Esophagus squamous epithelium (tissue), 5 donors: ENCODE data around the gene CEP85L. TPM values are rescaled to one million over a fixed set of nuclear protein-coding genes. Genes with fewer than 3 reads are reported as not detected.

Experiments
- DNase-seq: peaks from one replicate; lab custom pipeline; 2025; lab: John Stamatoyannopoulos, UW
- H3K27ac ChIP-seq, 4 donors: fragments of 200-600 bp; sonication (generic); one replicate each; pipeline ENCODE4 v1.5.1; 2016 to 2019; ENCODE audit warnings: mild to moderate bottlenecking in 1 of 4
- H3K27me3 ChIP-seq, 4 donors: fragments of 200-600 bp; sonication (generic); 1 replicate in 3 of 4; 2 replicates in 1 of 4; pipeline versions ENCODE4 v1.5.1 to v1.6.0; 2017 to 2021; ENCODE audit warnings: antibody characterized with exemption in 1 of 4
- H3K36me3 ChIP-seq, 3 donors: fragments of 200-600 bp; sonication (generic); one replicate each; pipeline ENCODE4 v1.5.1; 2016 to 2019
- H3K4me1 ChIP-seq, 3 donors: fragments of 200-600 bp; sonication (generic); one replicate each; pipeline ENCODE4 v1.5.1; 2017 to 2019
- H3K4me3 ChIP-seq, 4 donors: fragments of 200-600 bp; sonication (generic); 1 replicate in 3 of 4; 2 replicates in 1 of 4; pipeline ENCODE4 v1.5.1; 2016 to 2019; ENCODE audit warnings: mild to moderate bottlenecking in 2 of 4, moderate library complexity in 1 of 4
- H3K9me3 ChIP-seq, 3 donors: fragments of 200-600 bp; sonication (generic); one replicate each; pipeline ENCODE4 v1.5.1; 2016 to 2019
- POLR2A ChIP-seq, 4 donors: fragments of 450-650 bp; IDR thresholded peaks; one replicate each; pipeline ENCODE4 v1.6.1; 2017; ENCODE audit warnings: antibody characterized with exemption in 4 of 4, mild to moderate bottlenecking in 4 of 4, moderate library complexity in 3 of 4
- WGBS, 2 donors: methylation state at CpG; one replicate each; pipeline ENCODE4 v1.1.5; 2018; 5-methylcytosine and 5-hydroxymethylcytosine counted together
- intact Hi-C: fragments of 100-400 bp; cut with DNase I; formaldehyde crosslinking; loops from one replicate; pipeline ENCODE4 v1.15.0; 2022
- total RNA-seq, 4 donors: library from RNA; depleted of rRNA; stranded (reverse); fragments of >200 nt; gene quantifications; one replicate each; pipeline ENCODE4 v1.1.0, GENCODE V29; 2016
- TF ChIP-seq, protein P1 (sequence below), 6 experiments: fragments of 450-650 bp in 4 of 6; fragments of 200-600 bp in 2 of 6; sonication (generic) in 2 of 6; IDR thresholded peaks; one replicate each; pipeline ENCODE4 v1.5.1; 2016 to 2019; ENCODE audit warnings: antibody characterized with exemption in 6 of 6, mild to moderate bottlenecking in 4 of 6, moderate library complexity in 4 of 6
- donor health status: DM: yes; HTN: yes; CAD: no.

CEP85L gene
- total RNA-seq, 4 donors from 2014 or later, result 1.3 to 9.2 (median 5.3) TPM

- intact Hi-C loops, result no loop called here
- Histone ChIP-seq H3K4me1 (peaks cover 0 to 15% (median 11%) of the 10 kb centered on the region in 3 donors), H3K36me3 (no peaks in the 10 kb centered on the region), H3K4me3 (no peak overlapping the region), H3K27me3 (no peaks in the 10 kb centered on the region), H3K27ac (peak overlapping the region in 1 of 4 donors; percentile 47), H3K9me3 (no peaks in the 10 kb centered on the region)
- WGBS, 2 donors, result 81 to 87% methylated on average over 3 of the region's 3 CpGs
- no peak for DNase-seq
- TF ChIP-seq, protein P1, sequence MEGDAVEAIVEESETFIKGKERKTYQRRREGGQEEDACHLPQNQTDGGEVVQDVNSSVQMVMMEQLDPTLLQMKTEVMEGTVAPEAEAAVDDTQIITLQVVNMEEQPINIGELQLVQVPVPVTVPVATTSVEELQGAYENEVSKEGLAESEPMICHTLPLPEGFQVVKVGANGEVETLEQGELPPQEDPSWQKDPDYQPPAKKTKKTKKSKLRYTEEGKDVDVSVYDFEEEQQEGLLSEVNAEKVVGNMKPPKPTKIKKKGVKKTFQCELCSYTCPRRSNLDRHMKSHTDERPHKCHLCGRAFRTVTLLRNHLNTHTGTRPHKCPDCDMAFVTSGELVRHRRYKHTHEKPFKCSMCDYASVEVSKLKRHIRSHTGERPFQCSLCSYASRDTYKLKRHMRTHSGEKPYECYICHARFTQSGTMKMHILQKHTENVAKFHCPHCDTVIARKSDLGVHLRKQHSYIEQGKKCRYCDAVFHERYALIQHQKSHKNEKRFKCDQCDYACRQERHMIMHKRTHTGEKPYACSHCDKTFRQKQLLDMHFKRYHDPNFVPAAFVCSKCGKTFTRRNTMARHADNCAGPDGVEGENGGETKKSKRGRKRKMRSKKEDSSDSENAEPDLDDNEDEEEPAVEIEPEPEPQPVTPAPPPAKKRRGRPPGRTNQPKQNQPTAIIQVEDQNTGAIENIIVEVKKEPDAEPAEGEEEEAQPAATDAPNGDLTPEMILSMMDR (IDR thresholded peaks at IDR 0.05), result no peak
- no peak for TF ChIP-seq POLR2A (IDR thresholded peaks at IDR 0.05)
Observed at GRCh38 chr6:118656847-118657451, 5.6 kb upstream of the CEP85L start.

DNA sequence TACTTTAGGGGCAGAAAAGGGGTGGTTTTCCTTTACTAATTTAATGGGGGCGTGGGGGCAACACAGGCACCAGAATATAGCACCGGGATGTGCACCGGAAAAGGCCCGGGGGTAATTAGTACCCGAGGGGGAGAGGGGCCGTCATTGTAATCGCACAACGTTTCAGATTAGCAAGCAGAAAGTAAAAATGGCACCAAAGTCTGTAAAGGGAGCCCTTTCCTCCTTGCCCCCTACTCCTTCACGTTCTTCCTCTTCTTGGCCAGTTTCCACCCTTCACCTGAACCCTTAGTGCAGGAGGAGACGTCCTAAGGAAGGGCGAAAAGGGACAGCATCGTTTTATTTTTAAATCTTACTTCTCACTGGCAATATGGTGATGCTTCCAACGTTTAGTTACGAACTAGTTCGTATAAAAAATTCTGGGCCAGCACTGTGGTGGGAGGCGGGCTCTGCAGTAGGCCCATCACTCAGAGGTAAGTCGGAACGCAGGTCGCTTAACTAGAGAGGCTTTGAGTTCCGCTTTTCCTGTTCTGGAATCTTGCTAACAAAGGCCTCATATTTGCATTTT is 742 bp upstream of the CEP85L start:
- H3K36me3 ChIP-seq, result no peaks in the 10 kb centered on the region
- peaks cover 0 to 34% (median 0%) of the 10 kb centered on the region in 3 donors for H3K4me1 ChIP-seq
- no peak for DNase-seq
- 56% methylated on average over 16 to 20 of the region's 20 CpGs for WGBS, 2 donors
- intact Hi-C loops, result no loop called here
- peak overlapping the region; percentile 66 to 90 (median 74) for H3K4me3 ChIP-seq
- H3K27me3 ChIP-seq, result peaks cover 0 to 7% (median 0%) of the 10 kb centered on the region in 4 donors
- no peaks in the 10 kb centered on the region for H3K9me3 ChIP-seq
- TF ChIP-seq, protein P1 (IDR thresholded peaks at IDR 0.05), result no peak
- no peak for TF ChIP-seq POLR2A (IDR thresholded peaks at IDR 0.05)
- peak overlapping the region; percentile 86 to 98 (median 94) for H3K27ac ChIP-seq

- peak overlapping the region; percentile 66 to 90 (median 74) for H3K4me3 ChIP-seq
- peak in 2 of 4 donors; percentile 31 to 44 for TF ChIP-seq POLR2A (IDR thresholded peaks at IDR 0.05)
- TF ChIP-seq, protein P1 (IDR thresholded peaks at IDR 0.05), result peak in 2 of 6 experiments; percentile 36 to 45
- no peak for DNase-seq
- peak overlapping the region; percentile 86 to 98 (median 94) for H3K27ac ChIP-seq
- no peaks in the 10 kb centered on the region for H3K36me3 ChIP-seq
- H3K27me3 ChIP-seq, result peaks cover 0 to 7% (median 0%) of the 10 kb centered on the region in 4 donors
- H3K9me3 ChIP-seq, result no peaks in the 10 kb centered on the region
- 0% methylated on average over 3 of the region's 80 CpGs; no CpG with 5 or more reads in 1 of the 2 donors for WGBS, 2 donors
- H3K4me1 ChIP-seq, result peaks cover 0 to 34% (median 0%) of the 10 kb centered on the region in 3 donors
- intact Hi-C loops, result no loop called here
Observed at GRCh38 chr6:118650582-118651281, 659 bp downstream of the CEP85L start.

DNA sequence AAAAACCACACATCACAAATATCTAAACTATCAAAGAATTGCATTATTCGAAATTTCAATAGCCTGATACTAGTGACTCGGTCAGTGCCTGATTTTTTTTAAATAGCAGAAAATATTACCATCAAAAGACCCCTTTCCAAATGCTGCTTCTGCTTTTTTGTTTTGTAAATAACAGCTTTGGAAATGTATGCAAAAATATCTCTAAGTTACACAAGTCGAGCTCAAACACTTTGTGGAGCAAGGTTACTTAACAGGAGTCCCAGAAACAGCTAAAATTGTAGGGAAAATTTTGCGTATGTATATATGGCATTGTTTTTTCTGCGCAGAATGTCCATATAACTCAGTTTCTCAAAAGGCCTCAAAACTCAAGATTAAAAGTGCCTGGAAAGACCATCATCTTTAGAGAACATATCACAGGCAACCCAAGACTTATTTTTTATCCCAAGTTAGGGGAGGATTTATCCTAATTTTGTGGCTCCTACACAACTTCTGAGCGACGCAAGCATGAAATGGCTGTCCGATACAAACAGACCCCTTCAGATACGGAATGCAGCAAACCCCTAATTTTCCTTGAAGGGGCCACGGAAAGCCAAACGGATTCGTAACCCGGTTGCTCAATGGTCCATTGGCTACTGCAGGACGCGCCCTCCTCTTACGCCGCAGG is 1.3 kb downstream of the CEP85L start:
- TF ChIP-seq POLR2A (IDR thresholded peaks at IDR 0.05), result no peak
- TF ChIP-seq, protein P1 (IDR thresholded peaks at IDR 0.05), result no peak
- H3K4me3 ChIP-seq, result peak overlapping the region; percentile 66 to 90 (median 74)
- WGBS, 2 donors, result 15 to 34% methylated on average over 9 to 12 of the region's 17 CpGs
- H3K4me1 ChIP-seq, result peaks cover 0 to 34% (median 0%) of the 10 kb centered on the region in 3 donors
- H3K27me3 ChIP-seq, result peaks cover 0 to 7% (median 0%) of the 10 kb centered on the region in 4 donors
- H3K27ac ChIP-seq, result peak overlapping the region; percentile 86 to 98 (median 94)
- DNase-seq, result no peak
- intact Hi-C loops, result no loop called here
- H3K9me3 ChIP-seq, result no peaks in the 10 kb centered on the region
- H3K36me3 ChIP-seq, result no peaks in the 10 kb centered on the region
